HepG2 (cell line): ENCODE measurements around the gene PRDM11. TPM values are rescaled to one million over a fixed set of nuclear protein-coding genes. Genes with fewer than 3 reads are reported as not detected.

Source experiments
- ATAD3A ChIP-seq: sonication (generic); formaldehyde crosslinking; IDR thresholded peaks from 2 replicates; pipeline ENCODE4 v1.4.0; 2020; ENCODE audit warnings: missing genetic modification reagents
- BORCS8-MEF2B ChIP-seq: sonication (generic); formaldehyde crosslinking; IDR thresholded peaks from 2 replicates; pipeline ENCODE4 v1.8.0; 2022; ENCODE audit warnings: mild to moderate bottlenecking, missing genetic modification reagents
- CREB1 ChIP-seq, 2 experiments: fragments of 450-650 bp in 1 of 2; IDR thresholded peaks; 2 replicates each; pipeline ENCODE4 v1.6.1; 2016 to 2017; ENCODE audit warnings: control low read depth in 1 of 2, mild to moderate bottlenecking in 1 of 2, missing compliant biosample characterization in 1 of 2, missing genetic modification characterization in 1 of 2
- DMAP1 ChIP-seq: IDR thresholded peaks from 2 replicates; pipeline ENCODE4 v1.6.1; 2016
- GABPB1 ChIP-seq: IDR thresholded peaks from 2 replicates; pipeline ENCODE4 v1.6.1; 2016; ENCODE audit warnings: mild to moderate bottlenecking, missing genetic modification reagents, moderate library complexity, missing compliant biosample characterization
- HMG20B ChIP-seq: conservative IDR thresholded peaks from 2 replicates; pipeline ENCODE4 v1.6.1; 2016; ENCODE audit warnings: missing genetic modification reagents, missing compliant biosample characterization
- IKZF5 ChIP-seq: IDR thresholded peaks from 2 replicates; pipeline ENCODE4 v1.6.1; 2018; ENCODE audit warnings: missing genetic modification reagents, mild to moderate bottlenecking, missing compliant biosample characterization
- KLF6 ChIP-seq: IDR thresholded peaks from 2 replicates; pipeline ENCODE4 v1.8.0; 2016; ENCODE audit warnings: missing biosample characterization, missing genetic modification reagents
- MXD4 ChIP-seq: IDR thresholded peaks from 2 replicates; pipeline ENCODE4 v1.6.1; 2016; ENCODE audit warnings: mild to moderate bottlenecking, missing biosample characterization, missing genetic modification reagents
- MZF1 ChIP-seq: sonication (generic); formaldehyde crosslinking; IDR thresholded peaks from 2 replicates; pipeline ENCODE4 v1.8.1; 2023; ENCODE audit warnings: mild to moderate bottlenecking, missing genetic modification reagents, borderline replicate concordance
- NR2C2 ChIP-seq: sonication (generic); formaldehyde crosslinking; IDR thresholded peaks from 2 replicates; pipeline ENCODE4 v1.4.0; 2020; ENCODE audit warnings: missing genetic modification reagents, mild to moderate bottlenecking, moderate library complexity, borderline replicate concordance
- RBFOX2 ChIP-seq: fragments of 200-400 bp; formaldehyde crosslinking; IDR thresholded peaks from 2 replicates; pipeline ENCODE4 v1.6.1; 2017; ENCODE audit warnings: low read depth, mild to moderate bottlenecking, low read length
- RFX5 ChIP-seq: IDR thresholded peaks from 2 replicates; pipeline ENCODE4 v1.6.1; 2011; ENCODE audit warnings: low read depth, low read length, improper control_type of control experiment
- SOX6 ChIP-seq, 2 experiments: fragments of 450-650 bp in 1 of 2; sonication (generic) in 1 of 2; formaldehyde crosslinking in 1 of 2; IDR thresholded peaks; 2 replicates each; pipeline versions ENCODE4 v1.4.0 to v1.6.1; 2017 to 2020; ENCODE audit warnings: antibody characterized with exemption in 1 of 2, mild to moderate bottlenecking in 1 of 2, missing genetic modification reagents in 1 of 2
- TBX2 ChIP-seq: sonication (generic); formaldehyde crosslinking; IDR thresholded peaks from 2 replicates; pipeline ENCODE4 v1.5.0; 2020; ENCODE audit warnings: missing genetic modification reagents, mild to moderate bottlenecking, borderline replicate concordance
- THRA ChIP-seq: sonication (generic); formaldehyde crosslinking; IDR thresholded peaks from 2 replicates; pipeline ENCODE4 v1.4.0; 2020; ENCODE audit warnings: missing genetic modification reagents, borderline replicate concordance
- ZHX1 ChIP-seq: sonication (generic); formaldehyde crosslinking; IDR thresholded peaks from 2 replicates; pipeline ENCODE4 v1.8.1; 2022; ENCODE audit warnings: low read depth, mild to moderate bottlenecking, missing genetic modification reagents
- ZNF558 ChIP-seq: sonication (generic); formaldehyde crosslinking; IDR thresholded peaks from 2 replicates; pipeline ENCODE4 v1.9.0; 2022; ENCODE audit warnings: mild to moderate bottlenecking, missing genetic modification reagents, borderline replicate concordance
- ZNF770 ChIP-seq: sonication (generic); formaldehyde crosslinking; IDR thresholded peaks from 2 replicates; pipeline ENCODE4 v1.5.0; 2020; ENCODE audit warnings: mild to moderate bottlenecking, missing genetic modification reagents
- ZNF781 ChIP-seq: sonication (generic); formaldehyde crosslinking; IDR thresholded peaks from 2 replicates; pipeline ENCODE4 v1.5.1; 2020; ENCODE audit warnings: borderline replicate concordance, mild to moderate bottlenecking, missing genetic modification reagents; ENCODE audit errors: not compliant biosample characterization
- polyA plus RNA-seq, 8 experiments: library from polyadenylated mRNA; depleted of rRNA in 3 of 8; stranded (reverse) in 7 of 8; unstranded in 1 of 8; fragments of >200 nt; fragmentation: Illumina TruSeq in 4 of 8; extraction: Trizol in 4 of 8; gene quantifications; 2 replicates each; pipeline versions ENCODE4 v1.2.1 to v1.2.3, GENCODE V29; 2011 to 2016; ENCODE audit warnings: low read depth in 4 of 8, missing spikeins in 1 of 8, mixed read lengths in 1 of 8; ENCODE audit not compliant: insufficient read depth in 1 of 8
- total RNA-seq, 5 experiments: library from RNA; depleted of rRNA; stranded (reverse); fragments of >200 nt; fragmentation: Illumina TruSeq; extraction: Trizol; gene quantifications; 2 replicates each; pipeline ENCODE4 v1.2.3, GENCODE V29; 2016; ENCODE audit warnings: low read depth in 1 of 5

Gene PRDM11
- total and polyA plus RNA-seq, 2 of the 13 experiments (the other 11 are each of a cell fraction or from before 2014, with no cell fraction given), result 3.4 to 4.7 TPM

- TF ChIP-seq CREB1 (IDR thresholded peaks at IDR 0.05) (no peak), CREB1 (CRISPR knock-in tag; IDR thresholded peaks at IDR 0.05) (no peak), ZNF558 (CRISPR knock-in tag) (peak; percentile 35; the same call in 1 of the 2 replicates), RFX5 (no peak), MXD4 (CRISPR knock-in tag) (no peak), ZNF781 (CRISPR knock-in tag) (peak; percentile 42), ATAD3A (CRISPR knock-in tag) (no peak), KLF6 (CRISPR knock-in tag) (no peak), HMG20B (CRISPR knock-in tag) (no peak), ZHX1 (no peak), SOX6 (IDR thresholded peaks at IDR 0.05) (no peak), SOX6 (CRISPR knock-in tag; IDR thresholded peaks at IDR 0.05) (no peak), GABPB1 (CRISPR knock-in tag) (peak; percentile 44; the same call in 1 of the 2 replicates), ZNF770 (CRISPR knock-in tag) (no peak), THRA (CRISPR knock-in tag) (no peak), MZF1 (no peak), NR2C2 (CRISPR knock-in tag) (0 out of 2 replicates have a peak, but pooled peaks have one; percentile 9), BORCS8-MEF2B (CRISPR knock-in tag) (no peak), RBFOX2 (peak; percentile 77), TBX2 (CRISPR knock-in tag) (peak; percentile 22; the same call in 1 of the 2 replicates), IKZF5 (CRISPR knock-in tag) (0 out of 2 replicates have a peak, but pooled peaks have one; percentile 19), DMAP1 (peak; percentile 65)
These were observed 34.4 kb downstream of the PRDM11 start (continued) for GRCh38 chr11:45180848-45181192.
